HG03457 (cell line): ENCODE measurements around the gene MCC.

Source experiments
- ATAC-seq: cut with Tn5 transposase; IDR thresholded peaks from one replicate; pipeline ENCODE4 v1.9.1; 2021; ENCODE audit warnings: moderate number of reproducible peaks; ENCODE audit not compliant: unreplicated experiment

MCC gene

DNA sequence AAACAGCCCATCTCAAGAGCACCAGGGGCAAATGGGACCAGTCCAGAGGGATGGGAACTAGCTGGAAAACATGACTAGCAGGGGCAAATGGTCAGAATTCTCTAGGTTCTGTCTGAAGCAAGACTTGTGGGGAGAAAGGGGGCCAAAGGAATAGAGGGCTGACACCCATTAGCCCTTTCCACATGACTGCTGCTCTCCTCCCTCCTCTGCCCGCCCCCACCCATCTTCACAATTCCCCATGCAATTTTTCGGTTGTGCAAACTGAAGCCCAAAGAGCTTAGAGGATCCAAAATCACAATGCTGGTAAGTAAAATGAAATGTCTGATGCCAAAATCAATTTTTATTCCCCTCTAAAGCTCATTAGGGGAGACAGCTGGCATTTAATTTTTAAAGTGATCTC is 304.6 kb downstream of the MCC start:
- no peak for ATAC-seq

DNA sequence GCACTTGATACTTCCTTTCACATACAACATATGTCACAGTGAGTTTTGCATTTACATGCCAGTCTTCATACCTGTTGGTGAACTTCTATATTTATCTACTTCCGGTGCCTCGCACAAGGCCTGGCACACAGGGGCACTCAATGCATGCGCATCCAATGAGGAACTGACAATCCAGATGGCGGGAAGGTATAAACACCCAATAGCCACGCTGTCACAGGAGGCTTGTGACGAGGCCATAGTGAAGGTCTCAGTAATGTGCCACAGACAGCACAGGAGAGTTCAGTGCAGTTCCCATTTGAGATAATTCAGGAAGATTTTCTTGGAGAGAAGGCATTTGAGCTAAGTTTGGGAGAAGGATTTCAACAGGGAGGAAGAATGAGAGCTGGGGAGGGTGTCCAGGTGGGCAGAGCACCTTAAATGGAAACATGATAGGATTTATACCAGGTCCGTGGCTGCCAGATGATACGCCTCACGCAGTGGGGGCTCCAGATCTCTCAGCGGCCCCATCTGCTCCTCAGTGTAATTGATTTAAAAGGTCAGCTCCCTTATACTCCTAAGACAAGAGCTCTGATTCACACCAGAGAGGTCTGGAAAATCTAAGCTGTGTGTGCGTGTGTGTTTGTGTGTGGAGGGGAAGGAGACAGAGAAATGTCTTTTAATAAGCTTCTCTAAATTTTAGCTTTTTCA is 305.5 kb downstream of the MCC start:
- no peak for ATAC-seq

DNA sequence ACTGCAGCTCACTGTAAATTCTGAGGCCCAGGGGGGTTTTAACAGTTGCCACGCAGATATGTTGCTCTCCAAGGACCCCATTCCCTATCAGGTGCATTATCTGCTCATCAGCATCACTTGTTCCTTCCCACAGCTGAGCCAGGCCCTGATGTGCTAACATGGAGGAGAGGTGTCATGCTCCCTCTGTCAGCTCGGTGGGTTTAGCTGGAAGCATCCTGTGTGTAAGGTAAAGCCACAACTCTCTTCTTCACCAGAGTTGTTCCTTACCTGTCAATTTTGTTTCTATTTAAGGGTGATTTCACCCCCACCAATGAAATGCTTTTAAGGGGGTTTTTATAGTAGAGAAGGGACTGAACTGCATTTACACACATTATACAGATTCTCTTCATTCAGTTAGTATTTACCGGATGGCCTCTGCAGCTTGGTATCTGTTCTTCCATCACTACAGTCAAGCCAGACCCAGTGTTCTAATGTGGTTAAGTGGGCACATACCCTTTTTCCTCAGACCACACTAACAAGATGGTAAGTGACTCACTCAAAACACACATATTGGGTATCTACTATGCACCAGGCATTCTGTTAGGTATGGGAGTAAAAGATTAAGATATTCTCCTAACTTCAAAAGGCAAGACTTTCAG is 306.3 kb downstream of the MCC start:
- ATAC-seq, result no peak

- ATAC-seq, result no peak
Observed at GRCh38 chr5:113181409-113181808, 306.8 kb downstream of the MCC start.

- no peak for ATAC-seq
Observed at GRCh38 chr5:113179156-113179555, 309.1 kb downstream of the MCC start.

GRCh38 chr5:113178073-113178779 is 310.0 kb downstream of the MCC start:
- ATAC-seq, result no peak

DNA sequence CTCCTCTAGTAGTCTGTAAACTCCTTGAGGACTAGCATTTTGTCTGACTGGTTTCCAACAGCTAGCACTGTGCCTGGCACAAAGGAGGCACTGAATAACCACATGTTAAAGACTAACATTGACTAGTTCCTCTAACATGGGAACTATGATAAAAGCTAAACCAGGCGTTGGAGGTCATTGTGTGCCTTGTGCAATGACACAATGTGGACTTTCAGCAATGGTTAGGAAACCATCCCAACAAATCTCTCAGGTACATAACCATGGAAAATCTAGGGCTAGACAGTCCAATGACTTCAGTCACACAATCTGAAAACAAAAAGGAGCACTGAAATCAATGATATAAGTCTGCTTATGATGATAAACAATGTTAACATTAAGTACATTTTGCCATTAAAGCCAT is 311.0 kb downstream of the MCC start:
- ATAC-seq, result no peak

GRCh38 chr5:113176734-113177133 is 311.5 kb downstream of the MCC start:
- ATAC-seq, result no peak

DNA sequence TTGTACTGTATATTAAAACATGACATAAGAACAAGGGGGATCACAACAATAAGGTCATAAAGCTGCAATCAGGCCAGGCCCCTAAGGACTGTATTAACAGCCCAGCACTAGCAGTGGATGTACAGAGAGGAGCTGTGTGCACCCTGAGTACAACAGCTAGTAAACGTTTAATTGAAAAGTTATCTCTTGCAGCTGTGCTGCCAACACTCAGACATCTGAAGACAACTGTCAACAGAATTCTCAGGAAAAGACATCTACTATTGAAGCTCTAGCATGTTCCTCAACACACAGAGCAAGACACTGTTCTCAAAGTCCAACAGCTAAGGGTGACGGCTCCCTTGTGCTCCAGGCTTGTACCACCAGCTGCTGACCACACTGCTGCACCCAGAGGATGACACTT is 312.1 kb downstream of the MCC start:
- ATAC-seq, result no peak

GRCh38 chr5:113172231-113172826 is 315.9 kb downstream of the MCC start:
- ATAC-seq, result peak; percentile 83

- ATAC-seq, result no peak
Observed at GRCh38 chr5:113171520-113171919, 316.7 kb downstream of the MCC start.

DNA sequence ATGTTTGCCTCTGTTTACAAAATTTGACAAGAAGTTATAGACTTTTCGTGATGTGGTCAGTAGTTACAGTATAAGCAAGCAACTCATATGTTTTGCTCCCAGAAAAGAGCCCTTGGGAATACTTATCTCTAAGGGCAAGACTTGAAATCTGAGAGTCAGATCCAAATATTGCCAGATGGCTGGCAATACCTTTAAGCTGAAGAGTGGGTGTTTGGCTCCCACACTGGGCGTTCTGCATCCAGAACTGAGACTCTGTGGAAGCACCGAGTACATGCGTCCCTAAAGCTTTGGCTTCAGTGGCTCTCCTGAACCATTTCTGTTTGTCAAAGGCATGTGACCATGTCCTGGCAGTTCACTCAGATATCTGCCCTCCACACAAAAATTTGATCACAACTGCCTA is 317.5 kb downstream of the MCC start:
- ATAC-seq, result no peak

- ATAC-seq, result no peak
Observed at GRCh38 chr5:113169720-113170119, 318.5 kb downstream of the MCC start.

- no peak for ATAC-seq
Observed at GRCh38 chr5:113167985-113168384, 320.3 kb downstream of the MCC start.

DNA sequence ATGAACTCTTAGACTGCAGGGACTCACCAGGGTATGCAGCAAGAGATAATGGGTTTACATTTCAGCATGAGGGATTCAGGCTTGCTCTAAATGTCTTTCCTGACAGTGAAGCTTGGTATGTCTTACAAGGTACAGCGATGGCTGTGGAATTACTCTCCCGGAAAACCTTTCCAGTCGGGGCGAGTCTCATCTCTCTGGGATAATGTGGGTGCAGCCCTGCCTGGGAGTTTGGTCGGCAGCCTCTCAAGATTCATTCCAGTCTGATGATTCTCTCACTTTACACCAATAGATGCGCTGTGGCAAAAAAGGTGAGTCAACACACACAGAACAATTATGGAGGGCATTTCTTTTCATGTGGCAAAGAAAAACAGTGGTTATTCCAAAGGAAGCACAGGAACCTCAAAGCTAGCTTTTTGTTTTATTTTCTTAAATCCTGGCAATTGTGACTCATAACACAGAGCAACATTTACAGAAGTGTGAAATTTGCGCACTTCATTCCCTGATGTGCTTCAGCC is 321.3 kb downstream of the MCC start:
- no peak for ATAC-seq

GRCh38 chr5:113166261-113166660 is 322.0 kb downstream of the MCC start:
- ATAC-seq, result no peak

DNA sequence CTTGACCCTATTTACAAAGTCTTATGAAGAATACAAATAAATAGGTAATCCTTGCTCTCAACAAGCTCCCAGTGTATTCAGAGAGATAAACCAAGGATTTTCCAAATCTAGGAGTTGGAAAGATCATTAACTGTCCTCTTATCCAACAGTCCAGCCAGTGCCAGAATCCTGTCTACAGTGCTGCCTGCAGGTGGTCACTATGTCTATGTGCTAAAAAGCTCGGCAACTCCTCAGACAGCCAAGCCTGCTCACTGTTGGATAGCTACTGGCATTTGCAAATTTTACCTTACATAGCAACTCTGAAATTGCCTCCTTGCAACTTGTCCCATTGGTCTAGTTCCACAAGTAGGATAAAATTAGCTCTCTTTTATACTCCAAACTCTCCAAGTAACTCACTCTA is 324.2 kb downstream of the MCC start:
- no peak for ATAC-seq

DNA sequence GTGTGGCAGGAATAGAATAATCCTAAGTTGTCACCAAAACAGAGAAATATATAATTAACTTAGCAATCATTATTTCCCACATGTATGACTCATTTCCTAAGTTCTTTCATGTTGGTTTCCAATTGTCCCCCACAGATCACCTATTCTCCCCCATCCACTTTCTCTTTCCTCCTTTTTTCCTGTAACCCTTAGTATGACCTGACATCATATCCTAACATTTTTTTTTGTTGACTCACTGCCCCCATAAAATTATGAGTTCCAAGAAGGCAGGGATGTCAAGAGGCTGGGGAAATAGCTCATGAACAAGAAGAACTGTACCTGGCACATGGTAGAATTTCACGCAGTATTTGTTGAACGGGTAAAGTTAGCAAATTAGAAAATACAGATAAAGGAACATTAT is 324.9 kb downstream of the MCC start:
- ATAC-seq, result no peak

DNA sequence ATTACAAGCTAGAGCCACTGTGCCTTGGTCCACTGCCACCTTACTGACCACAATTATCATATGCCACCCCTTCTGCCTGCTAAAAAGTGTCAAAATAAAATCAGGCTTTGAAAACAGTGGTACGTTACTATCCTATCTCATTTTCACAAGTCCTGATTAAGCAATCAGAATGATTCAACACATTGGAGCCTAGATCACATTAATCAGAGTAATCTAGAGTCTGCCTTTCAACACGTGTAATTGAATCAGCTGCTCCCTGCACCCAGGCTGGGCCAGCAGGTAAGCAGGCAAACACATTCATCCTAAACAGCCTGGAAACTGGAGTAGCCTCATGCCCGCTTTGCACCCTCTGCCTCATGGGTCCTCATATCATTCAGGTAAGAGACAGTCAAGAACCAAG is 325.5 kb downstream of the MCC start:
- ATAC-seq, result no peak

- ATAC-seq, result no peak
Observed at GRCh38 chr5:113162208-113162607, 326.0 kb downstream of the MCC start.

DNA sequence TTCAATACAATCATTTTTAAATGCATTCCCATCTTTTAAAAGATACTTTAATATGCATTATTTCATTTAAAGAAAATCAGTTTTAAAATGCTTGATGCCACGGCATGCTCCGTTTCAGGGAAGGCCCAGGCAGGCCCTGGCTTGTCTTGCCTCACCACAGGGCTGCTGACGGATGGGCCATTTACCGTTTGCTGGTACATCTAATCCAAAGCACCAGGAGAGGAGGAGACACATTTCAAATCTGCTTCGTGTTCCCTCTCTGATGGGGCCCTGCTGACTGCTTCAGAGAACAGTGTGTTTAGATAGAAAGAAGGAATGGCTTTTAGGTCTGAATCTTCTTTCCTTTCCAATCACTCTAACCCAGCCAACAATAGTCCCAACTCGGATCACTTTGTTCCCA is 326.4 kb downstream of the MCC start:
- ATAC-seq, result no peak

DNA sequence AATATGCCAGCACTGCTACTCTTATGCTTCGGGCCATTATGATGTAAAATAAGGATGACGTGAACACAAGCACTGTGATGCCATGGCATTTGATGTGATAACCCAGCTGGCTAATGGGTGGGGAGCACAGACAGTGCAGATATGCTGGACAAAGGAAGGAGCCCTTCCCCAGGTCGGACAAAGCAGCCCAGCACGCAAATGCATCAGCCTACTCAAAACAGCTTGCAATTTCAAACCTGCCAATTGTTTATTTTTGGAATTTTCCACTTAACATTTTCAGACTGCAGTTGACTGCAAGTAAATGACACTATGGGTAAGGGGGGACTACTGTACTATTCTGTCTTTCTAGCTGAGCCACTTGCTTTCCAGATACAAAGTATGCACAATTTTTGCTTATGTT is 330.4 kb downstream of the MCC start:
- no peak for ATAC-seq
